Liver (tissue), 9 donors: ENCODE results near the gene OR1L6. TPM values are rescaled to one million over a fixed set of nuclear protein-coding genes. Genes with fewer than 3 reads are reported as not detected.

Experiments
- DNase-seq: peaks from one replicate; pipeline ENCODE4 v3.0.0-alpha.2; 2017; ENCODE audit warnings: low spot score
- H3K27ac ChIP-seq, 2 donors: one replicate each; pipeline ENCODE4 v1.7.0; 2013; ENCODE audit warnings: inconsistent platforms in 2 of 2, low read length in 2 of 2, control low read depth in 1 of 2, low read depth in 1 of 2, mild to moderate bottlenecking in 1 of 2
- H3K27me3 ChIP-seq, 4 donors: one replicate each; pipeline versions ENCODE4 v1.6.1 to v1.7.0; 2013; ENCODE audit warnings: low read length in 3 of 4, inconsistent platforms in 1 of 4, mild to moderate bottlenecking in 1 of 4, moderate library complexity in 1 of 4; ENCODE audit not compliant: control insufficient read depth in 4 of 4, insufficient read depth in 4 of 4
- H3K36me3 ChIP-seq, 4 donors: one replicate each; pipeline versions ENCODE4 v1.6.1 to v1.7.0; 2013; ENCODE audit warnings: low read length in 3 of 4, mild to moderate bottlenecking in 3 of 4, low read depth in 1 of 4, moderate library complexity in 1 of 4; ENCODE audit not compliant: control insufficient read depth in 4 of 4, insufficient read depth in 3 of 4
- H3K4me1 ChIP-seq, 4 donors: one replicate each; pipeline versions ENCODE4 v1.6.1 to v1.7.0; 2013; ENCODE audit warnings: low read length in 3 of 4, mild to moderate bottlenecking in 3 of 4, moderate library complexity in 1 of 4; ENCODE audit not compliant: control insufficient read depth in 4 of 4, insufficient read depth in 4 of 4
- H3K4me3 ChIP-seq, 3 donors: one replicate each; pipeline versions ENCODE4 v1.6.1 to v1.7.0; 2013; ENCODE audit warnings: low read length in 3 of 3, control low read depth in 1 of 3, low read depth in 1 of 3, mild to moderate bottlenecking in 1 of 3
- H3K9ac ChIP-seq, 2 donors: one replicate each; pipeline ENCODE4 v1.7.0; 2013; ENCODE audit warnings: low read length in 2 of 2, mild to moderate bottlenecking in 2 of 2, moderate library complexity in 2 of 2, control low read depth in 1 of 2, low read depth in 1 of 2
- H3K9me3 ChIP-seq, 4 donors: one replicate each; pipeline versions ENCODE4 v1.6.1 to v1.7.0; 2013; ENCODE audit warnings: low read length in 3 of 4; ENCODE audit not compliant: control insufficient read depth in 4 of 4
- EGR1 ChIP-seq, 2 donors: IDR thresholded peaks; 2 replicates each; pipeline ENCODE4 v1.6.1; 2016 to 2018; ENCODE audit warnings: antibody characterized with exemption in 2 of 2, low read depth in 2 of 2
- FOXA1 ChIP-seq: IDR thresholded peaks from 2 replicates; pipeline ENCODE4 v1.6.1; 2016; ENCODE audit warnings: antibody characterized with exemption
- FOXA2 ChIP-seq: IDR thresholded peaks from 2 replicates; pipeline ENCODE4 v1.6.1; 2016; ENCODE audit warnings: antibody characterized with exemption
- HNF4A ChIP-seq, 2 donors: conservative IDR thresholded peaks; 2 replicates each; pipeline ENCODE4 v1.6.1; 2016; ENCODE audit warnings: antibody characterized with exemption in 2 of 2, mild to moderate bottlenecking in 2 of 2
- HNF4G ChIP-seq: IDR thresholded peaks from 2 replicates; pipeline ENCODE4 v1.6.1; 2016; ENCODE audit warnings: antibody characterized with exemption
- JUND ChIP-seq, 2 donors: IDR thresholded peaks; 2 replicates each; pipeline ENCODE4 v1.6.1; 2016; ENCODE audit warnings: antibody characterized with exemption in 2 of 2
- MAX ChIP-seq: IDR thresholded peaks from 2 replicates; pipeline ENCODE4 v1.6.1; 2016; ENCODE audit warnings: antibody characterized with exemption
- NR2F2 ChIP-seq: IDR thresholded peaks from 2 replicates; pipeline ENCODE4 v1.6.1; 2016; ENCODE audit warnings: antibody characterized with exemption
- RAD21 ChIP-seq, 2 donors: IDR thresholded peaks; 2 replicates each; pipeline ENCODE4 v1.6.1; 2016; ENCODE audit warnings: antibody characterized with exemption in 2 of 2, mild to moderate bottlenecking in 2 of 2
- REST ChIP-seq: IDR thresholded peaks from 2 replicates; pipeline ENCODE4 v1.6.1; 2016; ENCODE audit warnings: antibody characterized with exemption, mild to moderate bottlenecking
- RXRA ChIP-seq, 2 donors: IDR thresholded peaks; 2 replicates each; pipeline ENCODE4 v1.6.1; 2017 to 2018; ENCODE audit warnings: antibody characterized with exemption in 2 of 2, mild to moderate bottlenecking in 1 of 2
- SP1 ChIP-seq: IDR thresholded peaks from 2 replicates; pipeline ENCODE4 v1.6.1; 2018; ENCODE audit warnings: antibody characterized with exemption, mild to moderate bottlenecking
- TAF1 ChIP-seq: conservative IDR thresholded peaks from 2 replicates; pipeline ENCODE4 v1.6.1; 2016; ENCODE audit warnings: antibody characterized with exemption, mild to moderate bottlenecking
- YY1 ChIP-seq: IDR thresholded peaks from 2 replicates; pipeline ENCODE4 v1.6.1; 2016; ENCODE audit warnings: antibody characterized with exemption, mild to moderate bottlenecking
- ZBTB33 ChIP-seq: IDR thresholded peaks from 2 replicates; pipeline ENCODE4 v1.6.1; 2016; ENCODE audit warnings: antibody characterized with exemption
- WGBS: extraction: QIAGEN DNeasy Blood & Tissue Kit; methylation state at CpG from one replicate; pipeline ENCODE4 v1.1.7; 2013; 5-methylcytosine and 5-hydroxymethylcytosine counted together
- polyA plus RNA-seq, 2 donors: library from polyadenylated mRNA; stranded (reverse) in 1 of 2; unstranded in 1 of 2; fragments of 200-250 nt in 1 of 2; fragments of >200 nt in 1 of 2; fragmentation: Nextera tagmentation in 1 of 2; extraction: Ambion mirVana in 1 of 2; gene quantifications; one replicate each; pipeline versions ENCODE4 v1.2.1 to v1.2.3, GENCODE V29; 2013 to 2015
- total RNA-seq, 2 donors: library from RNA; depleted of rRNA; stranded (reverse); fragments of >200 nt; gene quantifications; one replicate each; pipeline ENCODE4 v1.2.3, GENCODE V29; 2014
- TF ChIP-seq, protein P1 (sequence below): fragments of 150-350 bp; IDR thresholded peaks from 2 replicates; pipeline ENCODE4 v1.5.1; 2017; ENCODE audit warnings: improper control_type of control experiment, low read depth, low read length; ENCODE audit not compliant: missing input control
- TF ChIP-seq, protein P2 (sequence below): IDR thresholded peaks from 2 replicates; pipeline ENCODE4 v1.6.1; 2016; ENCODE audit warnings: antibody characterized with exemption
- donor health status: healthy.
- donor health status: healthy.
- donor health status: healthy.
- donor health status: healthy.
- donor health status: healthy.

Gene OR1L6
- total and polyA plus RNA-seq, 4 donors: not detected

- Histone ChIP-seq H3K9ac (no peak overlapping the region), H3K27me3 (no peaks in the 10 kb centered on the region), H3K27ac (no peak overlapping the region), H3K36me3 (no peaks in the 10 kb centered on the region), H3K9me3 (peaks cover 2 to 13% (median 6%) of the 10 kb centered on the region in 4 donors), H3K4me1 (no peaks in the 10 kb centered on the region), H3K4me3 (no peak overlapping the region)
- TF ChIP-seq ZBTB33: no peak
- TF ChIP-seq NR2F2: no peak
- TF ChIP-seq SP1: no peak
- no peak for TF ChIP-seq YY1
- no peak for TF ChIP-seq REST
- TF ChIP-seq JUND (IDR thresholded peaks at IDR 0.05): no peak
- no peak for TF ChIP-seq RXRA (IDR thresholded peaks at IDR 0.05)
- no peak for TF ChIP-seq EGR1 (IDR thresholded peaks at IDR 0.05; ENCODE audit: low read depth in 2 of 2)
- no peak for TF ChIP-seq RAD21 (IDR thresholded peaks at IDR 0.05)
- no peak for TF ChIP-seq MAX
- no peak for TF ChIP-seq HNF4G
- no peak for TF ChIP-seq HNF4A (conservative IDR thresholded peaks at IDR 0.05)
- TF ChIP-seq TAF1: no peak
- WGBS: 83% methylated on average over 4 of the region's 4 CpGs
- DNase-seq: no peak
Observed at GRCh38 chr9:122767817-122768216, 25.7 kb downstream of the OR1L6 start.

DNA sequence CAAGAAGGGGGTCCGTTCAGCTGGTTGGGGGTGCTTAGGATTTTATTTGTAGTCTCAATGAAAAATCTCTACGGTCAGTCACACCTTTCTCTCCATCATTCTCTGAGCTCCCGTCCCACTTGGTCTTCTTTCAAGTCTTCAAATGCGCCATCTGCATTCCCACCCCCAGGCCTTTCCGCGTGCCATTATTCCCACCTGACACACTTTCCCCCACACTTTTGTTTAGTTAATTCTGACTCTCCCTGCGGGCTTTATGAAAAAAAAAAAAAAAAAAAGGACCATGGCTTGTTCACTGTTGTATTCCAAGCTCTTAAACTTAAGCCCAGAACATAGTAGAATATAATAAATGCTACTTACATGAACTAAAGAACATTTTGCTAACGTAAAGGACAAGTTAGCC, 34.9 kb downstream of the OR1L6 start:
- no peak overlapping the region for H3K4me3 ChIP-seq
- H3K36me3 ChIP-seq: no peaks in the 10 kb centered on the region
- H3K9me3 ChIP-seq: peaks cover 0 to 4% (median 2%) of the 10 kb centered on the region in 4 donors
- H3K9ac ChIP-seq: no peak overlapping the region
- no peak overlapping the region for H3K27ac ChIP-seq
- H3K27me3 ChIP-seq: no peaks in the 10 kb centered on the region
- no peak for DNase-seq
- 84% methylated on average over 8 of the region's 8 CpGs for WGBS
- TF ChIP-seq HNF4A (conservative IDR thresholded peaks at IDR 0.05) (no peak), NR2F2 (no peak), FOXA2 (no peak), REST (no peak), FOXA1 (no peak), YY1 (no peak), EGR1 (IDR thresholded peaks at IDR 0.05; ENCODE audit: low read depth in 2 of 2) (no peak), MAX (no peak), SP1 (no peak), RAD21 (IDR thresholded peaks at IDR 0.05) (no peak), TAF1 (no peak)
- TF ChIP-seq, protein P1, sequence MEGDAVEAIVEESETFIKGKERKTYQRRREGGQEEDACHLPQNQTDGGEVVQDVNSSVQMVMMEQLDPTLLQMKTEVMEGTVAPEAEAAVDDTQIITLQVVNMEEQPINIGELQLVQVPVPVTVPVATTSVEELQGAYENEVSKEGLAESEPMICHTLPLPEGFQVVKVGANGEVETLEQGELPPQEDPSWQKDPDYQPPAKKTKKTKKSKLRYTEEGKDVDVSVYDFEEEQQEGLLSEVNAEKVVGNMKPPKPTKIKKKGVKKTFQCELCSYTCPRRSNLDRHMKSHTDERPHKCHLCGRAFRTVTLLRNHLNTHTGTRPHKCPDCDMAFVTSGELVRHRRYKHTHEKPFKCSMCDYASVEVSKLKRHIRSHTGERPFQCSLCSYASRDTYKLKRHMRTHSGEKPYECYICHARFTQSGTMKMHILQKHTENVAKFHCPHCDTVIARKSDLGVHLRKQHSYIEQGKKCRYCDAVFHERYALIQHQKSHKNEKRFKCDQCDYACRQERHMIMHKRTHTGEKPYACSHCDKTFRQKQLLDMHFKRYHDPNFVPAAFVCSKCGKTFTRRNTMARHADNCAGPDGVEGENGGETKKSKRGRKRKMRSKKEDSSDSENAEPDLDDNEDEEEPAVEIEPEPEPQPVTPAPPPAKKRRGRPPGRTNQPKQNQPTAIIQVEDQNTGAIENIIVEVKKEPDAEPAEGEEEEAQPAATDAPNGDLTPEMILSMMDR: no peak
- TF ChIP-seq, protein P2, sequence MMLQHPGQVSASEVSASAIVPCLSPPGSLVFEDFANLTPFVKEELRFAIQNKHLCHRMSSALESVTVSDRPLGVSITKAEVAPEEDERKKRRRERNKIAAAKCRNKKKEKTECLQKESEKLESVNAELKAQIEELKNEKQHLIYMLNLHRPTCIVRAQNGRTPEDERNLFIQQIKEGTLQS: no peak
- H3K4me1 ChIP-seq: no peaks in the 10 kb centered on the region
